ENCODE data around the gene PRAMEF11.
"Not testable (repeated sequence)": the region's sequence is repeated elsewhere in the genome, so short reads cannot be mapped to it uniquely, and the experiment has no call there.

- TF ChIP-seq CTCF (IDR thresholded peaks at IDR 0.05; ENCODE audit: extremely low read depth in 1 of 2, insufficient read depth in 1 of 2, low read depth in 1 of 2, low read length in 2 of 2); MAX (IDR thresholded peaks at IDR 0.05; ENCODE audit: insufficient read depth, insufficient read length); EZH2 (IDR thresholded peaks at IDR 0.05; ENCODE audit: borderline replicate concordance, low read depth, low read length, severe bottlenecking); POLR2A (IDR thresholded peaks at IDR 0.05; ENCODE audit: low read depth, low read length): not testable (repeated sequence)
Measured at GRCh38 chr1:12833251-12833650, 2.0 kb upstream of the PRAMEF11 start.

All from endothelial cell of umbilical vein (primary cell).